Caco-2 (cell line): ENCODE results near the gene FUZ. TPM values are rescaled to one million over a fixed set of nuclear protein-coding genes. Genes with fewer than 3 reads are reported as not detected.
A peak's percentile ranks its signal among the peaks of the same experiment; 100 is the strongest.

Source experiments
- BruUV-seq: library from RNA; stranded (reverse); fragments of 400-500 nt; replicated peaks from 2 replicates; lab custom pipeline; 2021; lab: Mats Ljungman, UMichigan
- CTCF ChIA-PET: fragments of 300-600 bp; sonication (Branson Sonifier 250); formaldehyde crosslinking; loops from one replicate; lab custom pipeline; 2022; ENCODE audit warnings: antibody characterized with exemption; lab: Charles Lee
- POLR2A ChIA-PET: fragments of 300-600 bp; sonication (Branson Sonifier 250); formaldehyde crosslinking; loops from one replicate; lab custom pipeline; 2022; ENCODE audit warnings: antibody characterized with exemption; lab: Charles Lee
- DNase-seq, 2 experiments: peaks; one replicate each; pipeline versions ENCODE4 v3.0.0 to v3.0.0-alpha.2; 2020 to 2022
- H3K27me3 ChIP-seq: replicated peaks from 2 replicates; pipeline ENCODE4 v1.6.0; 2011; ENCODE audit warnings: low read length; ENCODE audit not compliant: control insufficient read depth, insufficient read depth
- H3K36me3 ChIP-seq: 2 replicates; pipeline ENCODE4 v1.5.1; 2011; ENCODE audit warnings: low read length; ENCODE audit not compliant: control insufficient read depth, insufficient read depth
- H3K4me1 ChIP-seq: fragments of 250-450 bp; sonication (Bioruptor Pico); 2 replicates; pipeline ENCODE4 v1.5.1; 2020; ENCODE audit warnings: mild to moderate bottlenecking
- H3K4me3 ChIP-seq: 2 replicates; pipeline ENCODE4 v1.5.1; 2011; ENCODE audit warnings: low read depth, mild to moderate bottlenecking, control low read depth, low read length
- H3K9me3 ChIP-seq: fragments of 250-450 bp; sonication (Bioruptor Pico); 2 replicates; pipeline ENCODE4 v1.5.1; 2020; ENCODE audit warnings: mild to moderate bottlenecking, moderate library complexity
- H3K27ac Mint-ChIP-seq: one replicate; pipeline ENCODE4 v1.8.0; 2022; ENCODE audit warnings: mixed read lengths; ENCODE audit not compliant: unreplicated experiment
- H3K27me3 Mint-ChIP-seq: one replicate; pipeline ENCODE4 v1.8.0; 2022; ENCODE audit warnings: mixed read lengths; ENCODE audit not compliant: insufficient read depth, unreplicated experiment
- H3K36me3 Mint-ChIP-seq: one replicate; pipeline ENCODE4 v1.8.0; 2022; ENCODE audit warnings: mild to moderate bottlenecking, mixed read lengths; ENCODE audit not compliant: insufficient read depth, unreplicated experiment
- H3K4me1 Mint-ChIP-seq: one replicate; pipeline ENCODE4 v1.8.0; 2022; ENCODE audit warnings: low read depth, mixed read lengths; ENCODE audit not compliant: unreplicated experiment
- H3K4me3 Mint-ChIP-seq: one replicate; pipeline ENCODE4 v1.8.0; 2022; ENCODE audit warnings: mild to moderate bottlenecking, moderate library complexity, mixed read lengths; ENCODE audit not compliant: unreplicated experiment
- H3K9me3 Mint-ChIP-seq: one replicate; pipeline ENCODE4 v1.8.0; 2022; ENCODE audit warnings: mixed read lengths; ENCODE audit not compliant: unreplicated experiment
- intact Hi-C: fragments of 100-400 bp; cut with micrococcal nuclease; formaldehyde crosslinking; loops from one replicate; pipeline ENCODE4 v1.10.0; 2022; ENCODE audit not compliant: unreplicated experiment
- total RNA-seq: library from RNA; stranded (reverse); gene quantifications from 2 replicates; pipeline ENCODE4 v1.2.3, GENCODE V29; 2022
- TF ChIP-seq, protein P1 (sequence below), 2 experiments: fragments of 200-600 bp in 1 of 2; IDR thresholded peaks; 1 replicate in 1 of 2; 2 replicates in 1 of 2; pipeline versions ENCODE4 v1.5.1 to v1.8.0; 2011 to 2022; ENCODE audit warnings: antibody characterized with exemption in 1 of 2, control low read depth in 1 of 2, inconsistent platforms in 1 of 2, low read depth in 1 of 2, low read length in 1 of 2, mild to moderate bottlenecking in 1 of 2, moderate library complexity in 1 of 2; ENCODE audit not compliant: insufficient read depth in 1 of 2, severe bottlenecking in 1 of 2, unreplicated experiment in 1 of 2

Gene FUZ
- total RNA-seq, 1 experiment from 2014 or later, result 0.75 TPM

DNA sequence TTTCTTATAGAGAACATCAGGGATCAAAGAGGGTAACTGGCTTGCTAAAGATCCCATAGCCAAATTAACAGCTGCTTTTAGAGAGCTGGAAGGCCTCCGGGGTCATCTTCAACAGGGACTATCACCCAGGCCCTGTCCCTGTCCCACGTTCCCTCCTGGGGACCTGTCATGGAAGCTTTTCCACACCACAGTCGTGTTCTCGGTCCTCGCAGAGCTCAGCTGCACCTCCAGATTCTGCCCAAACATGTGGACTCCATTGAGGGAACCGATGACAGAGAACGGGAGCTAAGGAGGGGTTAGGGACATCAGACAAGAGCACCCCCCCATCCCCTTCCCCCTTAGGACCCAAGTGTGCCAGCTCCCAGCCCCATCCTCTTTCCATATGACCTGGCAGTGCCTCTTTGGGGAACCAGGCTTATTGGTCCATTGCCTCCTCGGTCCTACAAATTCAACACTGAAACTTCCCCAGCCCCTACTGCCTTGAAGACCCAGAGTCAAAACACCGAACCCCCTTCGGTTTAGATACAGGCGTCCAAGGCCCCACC is 568 bp downstream of the FUZ start:
- Histone ChIP-seq H3K36me3 (no peaks in the 10 kb centered on the region), H3K4me3 (no peak overlapping the region), H3K9me3 (no peaks in the 10 kb centered on the region), H3K4me1 (peaks cover 5% of the 10 kb centered on the region; the same call in 1 of the 2 replicates), H3K27me3 (no peaks in the 10 kb centered on the region)
- H3K4me3 Mint-ChIP-seq, result no peak overlapping the region
- peaks cover 32% of the 10 kb centered on the region for H3K36me3 Mint-ChIP-seq
- no peak for DNase-seq
- H3K27me3 Mint-ChIP-seq, result no peaks in the 10 kb centered on the region
- TF ChIP-seq, protein P1, sequence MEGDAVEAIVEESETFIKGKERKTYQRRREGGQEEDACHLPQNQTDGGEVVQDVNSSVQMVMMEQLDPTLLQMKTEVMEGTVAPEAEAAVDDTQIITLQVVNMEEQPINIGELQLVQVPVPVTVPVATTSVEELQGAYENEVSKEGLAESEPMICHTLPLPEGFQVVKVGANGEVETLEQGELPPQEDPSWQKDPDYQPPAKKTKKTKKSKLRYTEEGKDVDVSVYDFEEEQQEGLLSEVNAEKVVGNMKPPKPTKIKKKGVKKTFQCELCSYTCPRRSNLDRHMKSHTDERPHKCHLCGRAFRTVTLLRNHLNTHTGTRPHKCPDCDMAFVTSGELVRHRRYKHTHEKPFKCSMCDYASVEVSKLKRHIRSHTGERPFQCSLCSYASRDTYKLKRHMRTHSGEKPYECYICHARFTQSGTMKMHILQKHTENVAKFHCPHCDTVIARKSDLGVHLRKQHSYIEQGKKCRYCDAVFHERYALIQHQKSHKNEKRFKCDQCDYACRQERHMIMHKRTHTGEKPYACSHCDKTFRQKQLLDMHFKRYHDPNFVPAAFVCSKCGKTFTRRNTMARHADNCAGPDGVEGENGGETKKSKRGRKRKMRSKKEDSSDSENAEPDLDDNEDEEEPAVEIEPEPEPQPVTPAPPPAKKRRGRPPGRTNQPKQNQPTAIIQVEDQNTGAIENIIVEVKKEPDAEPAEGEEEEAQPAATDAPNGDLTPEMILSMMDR (IDR thresholded peaks at IDR 0.05; ENCODE audit: insufficient read depth in 1 of 2, low read depth in 1 of 2, low read length in 1 of 2, severe bottlenecking in 1 of 2, unreplicated experiment in 1 of 2), result no peak
- no TSS peak for BruUV-seq
- POLR2A ChIA-PET, result interaction anchor here (0.6 kb wide), 1 partner anchor 48 kb away, joined by 5 read pairs; no protein-coding TSS in a partner anchor
- CTCF ChIA-PET, result no interaction called here
- H3K9me3 Mint-ChIP-seq, result no peaks in the 10 kb centered on the region
- intact Hi-C loops, result no loop called here
- no peaks in the 10 kb centered on the region for H3K4me1 Mint-ChIP-seq
- no peak overlapping the region for H3K27ac Mint-ChIP-seq

DNA sequence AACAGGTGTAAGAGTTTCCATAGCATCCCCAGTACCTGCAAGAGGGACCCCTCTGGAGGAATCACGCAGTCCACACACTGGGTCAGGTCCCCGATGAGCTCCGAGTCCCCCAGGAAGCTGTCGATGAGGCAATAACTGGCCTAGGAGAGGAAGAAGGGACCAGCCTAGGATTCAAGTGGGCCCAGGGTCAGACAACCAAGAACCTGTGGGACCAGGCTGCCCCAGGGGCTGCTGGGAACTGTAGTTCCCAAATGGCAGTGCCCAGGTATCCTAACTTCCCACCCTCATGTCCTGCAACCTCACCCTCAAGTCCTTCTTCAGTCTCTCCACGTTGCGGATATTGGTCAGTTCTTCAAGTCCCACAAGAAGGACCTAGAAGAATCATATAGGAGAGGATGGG is 1.8 kb downstream of the FUZ start:
- Mint-ChIP-seq H3K4me3 (no peak overlapping the region), H3K4me1 (no peaks in the 10 kb centered on the region), H3K36me3 (peaks cover 30% of the 10 kb centered on the region), H3K27me3 (no peaks in the 10 kb centered on the region), H3K27ac (no peak overlapping the region), H3K9me3 (no peaks in the 10 kb centered on the region)
- H3K9me3 ChIP-seq, result no peaks in the 10 kb centered on the region
- TF ChIP-seq, protein P1 (IDR thresholded peaks at IDR 0.05; ENCODE audit: insufficient read depth in 1 of 2, low read depth in 1 of 2, low read length in 1 of 2, severe bottlenecking in 1 of 2, unreplicated experiment in 1 of 2), result no peak
- DNase-seq, result no peak
- ChIA-PET CTCF (no interaction called here), POLR2A (no interaction called here)
- H3K4me3 ChIP-seq, result no peak overlapping the region
- intact Hi-C loops, result no loop called here
- peaks cover 5% of the 10 kb centered on the region; the same call in 1 of the 2 replicates for H3K4me1 ChIP-seq
- no peaks in the 10 kb centered on the region for H3K36me3 ChIP-seq
- no TSS peak for BruUV-seq
- no peaks in the 10 kb centered on the region for H3K27me3 ChIP-seq

DNA sequence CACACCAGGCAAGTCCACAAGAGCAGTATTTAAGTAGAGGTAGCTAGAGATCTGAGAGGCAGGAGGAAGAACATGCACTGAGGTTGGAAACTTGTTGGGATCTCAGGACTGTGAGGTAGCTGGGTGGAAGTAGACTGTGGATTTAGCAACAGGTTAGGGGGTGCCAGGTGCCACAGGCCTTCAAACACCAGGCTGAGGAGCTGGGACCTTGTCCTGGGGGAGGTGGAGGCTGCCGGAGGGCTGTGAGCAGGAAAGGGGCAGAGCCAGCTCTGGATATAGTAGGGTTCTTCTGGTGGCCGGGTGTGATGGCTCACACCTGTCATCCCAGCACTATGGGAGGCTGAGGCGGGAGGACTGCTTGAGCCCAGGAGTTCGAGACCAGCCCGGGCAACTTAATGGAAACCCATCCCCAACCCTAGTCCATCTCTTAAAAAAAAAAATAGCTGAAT is 3.1 kb downstream of the FUZ start:
- intact Hi-C loops, result loop anchor here (1.0 kb wide), 1 partner anchor 44 kb away; no protein-coding TSS in a partner anchor
- no peak for DNase-seq
- Mint-ChIP-seq H3K9me3 (no peaks in the 10 kb centered on the region), H3K4me3 (peak overlapping the region; percentile 91), H3K27me3 (no peaks in the 10 kb centered on the region), H3K36me3 (peaks cover 35% of the 10 kb centered on the region), H3K27ac (peak overlapping the region; percentile 30), H3K4me1 (no peaks in the 10 kb centered on the region)
- Histone ChIP-seq H3K36me3 (no peaks in the 10 kb centered on the region), H3K27me3 (no peaks in the 10 kb centered on the region), H3K4me3 (peak overlapping the region; percentile 85), H3K4me1 (peaks cover 5% of the 10 kb centered on the region; the same call in 1 of the 2 replicates), H3K9me3 (no peaks in the 10 kb centered on the region)
- ChIA-PET POLR2A (interaction anchor here (0.6 to 2.0 kb wide), 3 partner anchors 43 to 134 kb away, joined by 3 to 6 read pairs (median 3); partner anchors contain the start of genes AP2A1 and PRMT1), CTCF (no interaction called here)
- TF ChIP-seq, protein P1 (IDR thresholded peaks at IDR 0.05; ENCODE audit: insufficient read depth in 1 of 2, low read depth in 1 of 2, low read length in 1 of 2, severe bottlenecking in 1 of 2, unreplicated experiment in 1 of 2), result no peak
- no TSS peak for BruUV-seq
